HEK293 (cell line): ENCODE measurements around the gene AKNA.

ENCODE experiments used
- GFI1B ChIP-seq: fragments of 450-650 bp; formaldehyde crosslinking; IDR thresholded peaks from 2 replicates; pipeline ENCODE4 v1.5.1; 2016; ENCODE audit warnings: missing biosample characterization, missing genetic modification characterization
- REPIN1 ChIP-seq: fragments of 450-650 bp; formaldehyde crosslinking; IDR thresholded peaks from 2 replicates; pipeline ENCODE4 v1.5.1; 2017; ENCODE audit warnings: missing biosample characterization, missing genetic modification characterization, low read depth
- ZNF121 ChIP-seq: fragments of 450-650 bp; formaldehyde crosslinking; IDR thresholded peaks from 2 replicates; pipeline ENCODE4 v1.5.1; 2016; ENCODE audit warnings: missing biosample characterization, missing genetic modification characterization
- ZNF140 ChIP-seq: fragments of 450-650 bp; formaldehyde crosslinking; IDR thresholded peaks from 2 replicates; pipeline ENCODE4 v1.5.1; 2016; ENCODE audit warnings: missing biosample characterization, missing genetic modification characterization
- ZNF221 ChIP-seq: fragments of 450-650 bp; formaldehyde crosslinking; IDR thresholded peaks from 2 replicates; pipeline ENCODE4 v1.5.1; 2017; ENCODE audit warnings: missing biosample characterization, missing genetic modification characterization, borderline replicate concordance
- ZNF274 ChIP-seq, 2 experiments: fragments of 200-500 bp in 1 of 2; fragments of 450-650 bp in 1 of 2; sonication (Bioruptor generic) in 1 of 2; formaldehyde crosslinking in 1 of 2; IDR thresholded peaks; 2 replicates each; pipeline versions ENCODE4 v1.5.1 to v1.6.1; 2014 to 2016; ENCODE audit warnings: borderline replicate concordance in 1 of 2, inconsistent platforms in 1 of 2, low read length in 1 of 2, missing biosample characterization in 1 of 2, missing genetic modification characterization in 1 of 2
- ZNF473 ChIP-seq: fragments of 450-650 bp; formaldehyde crosslinking; IDR thresholded peaks from 2 replicates; pipeline ENCODE4 v1.5.1; 2017; ENCODE audit warnings: missing biosample characterization, missing genetic modification characterization
- ZNF48 ChIP-seq: fragments of 450-650 bp; formaldehyde crosslinking; IDR thresholded peaks from 2 replicates; pipeline ENCODE4 v1.5.1; 2016; ENCODE audit warnings: missing biosample characterization, missing genetic modification characterization
- TF ChIP-seq, protein P1 (sequence below): fragments of 450-650 bp; formaldehyde crosslinking; IDR thresholded peaks from 2 replicates; pipeline ENCODE4 v1.5.1; 2016; ENCODE audit warnings: missing biosample characterization, missing genetic modification characterization

GRCh38 chr9:114371973-114372917 is 15.5 kb downstream of the AKNA start:
- TF ChIP-seq, protein P1, sequence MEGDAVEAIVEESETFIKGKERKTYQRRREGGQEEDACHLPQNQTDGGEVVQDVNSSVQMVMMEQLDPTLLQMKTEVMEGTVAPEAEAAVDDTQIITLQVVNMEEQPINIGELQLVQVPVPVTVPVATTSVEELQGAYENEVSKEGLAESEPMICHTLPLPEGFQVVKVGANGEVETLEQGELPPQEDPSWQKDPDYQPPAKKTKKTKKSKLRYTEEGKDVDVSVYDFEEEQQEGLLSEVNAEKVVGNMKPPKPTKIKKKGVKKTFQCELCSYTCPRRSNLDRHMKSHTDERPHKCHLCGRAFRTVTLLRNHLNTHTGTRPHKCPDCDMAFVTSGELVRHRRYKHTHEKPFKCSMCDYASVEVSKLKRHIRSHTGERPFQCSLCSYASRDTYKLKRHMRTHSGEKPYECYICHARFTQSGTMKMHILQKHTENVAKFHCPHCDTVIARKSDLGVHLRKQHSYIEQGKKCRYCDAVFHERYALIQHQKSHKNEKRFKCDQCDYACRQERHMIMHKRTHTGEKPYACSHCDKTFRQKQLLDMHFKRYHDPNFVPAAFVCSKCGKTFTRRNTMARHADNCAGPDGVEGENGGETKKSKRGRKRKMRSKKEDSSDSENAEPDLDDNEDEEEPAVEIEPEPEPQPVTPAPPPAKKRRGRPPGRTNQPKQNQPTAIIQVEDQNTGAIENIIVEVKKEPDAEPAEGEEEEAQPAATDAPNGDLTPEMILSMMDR: no peak
- TF ChIP-seq ZNF221 (tag by site-specific recombination) (no peak), GFI1B (tag by site-specific recombination) (no peak), REPIN1 (tag by site-specific recombination) (no peak), ZNF48 (tag by site-specific recombination) (no peak), ZNF121 (no peak), ZNF274 (IDR thresholded peaks at IDR 0.05; ENCODE audit: low read length) (no peak), ZNF274 (tag by site-specific recombination; IDR thresholded peaks at IDR 0.05; ENCODE audit: borderline replicate concordance) (no peak), ZNF140 (no peak), ZNF473 (no peak)
